H1 (cell line): ENCODE measurements around the gene NFIC. TPM values are rescaled to one million over a fixed set of nuclear protein-coding genes. Genes with fewer than 3 reads are reported as not detected.

Experiments
- CTCF ChIA-PET: fragments of 300-600 bp; sonication (Branson Sonifier 250); formaldehyde crosslinking; loops from one replicate; lab custom pipeline; 2021; ENCODE audit not compliant: partially characterized antibody; lab: Charles Lee
- POLR2A ChIA-PET: fragments of 300-600 bp; sonication (Branson Sonifier 250); formaldehyde crosslinking; loops from one replicate; lab custom pipeline; 2021; ENCODE audit warnings: inconsistent platforms; ENCODE audit not compliant: partially characterized antibody; lab: Charles Lee
- DNase-seq, 2 experiments: peaks; one replicate each; pipeline versions ENCODE4 v3.0.0 to v3.0.0-alpha.2; 2010 to 2022; ENCODE audit warnings: low spot score in 2 of 2, low read depth in 1 of 2, mixed read lengths in 1 of 2
- FAIRE-seq: peaks from 2 replicates; lab custom pipeline; 2011; peaks lifted over from hg19 to GRCh38; lab: Jason Lieb, UNC
- H2AFZ ChIP-seq: 2 replicates; pipeline ENCODE4 v1.8.1; 2012; ENCODE audit warnings: low read length, inconsistent platforms
- H2AK5ac ChIP-seq: 2 replicates; pipeline ENCODE4 v1.6.1; 2013; ENCODE audit warnings: low read depth, low read length
- H2BK120ac ChIP-seq: replicated peaks from 2 replicates; pipeline ENCODE3; 2013; ENCODE audit warnings: low read depth, low read length, inconsistent platforms
- H2BK12ac ChIP-seq: 2 replicates; pipeline ENCODE4 v1.6.1; 2013; ENCODE audit warnings: low read depth, low read length
- H2BK15ac ChIP-seq: 2 replicates; pipeline ENCODE4 v1.6.1; 2013; ENCODE audit warnings: low read length
- H2BK20ac ChIP-seq: 2 replicates; pipeline ENCODE4 v1.6.1; 2013; ENCODE audit warnings: low read length
- H2BK5ac ChIP-seq: 2 replicates; pipeline ENCODE4 v1.6.1; 2013; ENCODE audit warnings: low read depth, low read length
- H3K14ac ChIP-seq: 2 replicates; pipeline ENCODE4 v1.6.1; 2013; ENCODE audit warnings: inconsistent platforms; ENCODE audit not compliant: insufficient read length
- H3K18ac ChIP-seq: 2 replicates; pipeline ENCODE4 v1.6.1; 2013; ENCODE audit warnings: low read length; ENCODE audit errors: extremely low read depth
- H3K23ac ChIP-seq: 2 replicates; pipeline ENCODE4 v1.6.1; 2013; ENCODE audit warnings: inconsistent platforms; ENCODE audit not compliant: insufficient read length
- H3K23me2 ChIP-seq: 2 replicates; pipeline ENCODE4 v1.6.1; 2013; ENCODE audit warnings: low read depth, low read length
- H3K27ac ChIP-seq: 2 replicates; pipeline ENCODE4 v1.6.1; 2011; ENCODE audit warnings: low read depth, low read length, inconsistent platforms
- H3K27me3 ChIP-seq, 4 experiments: replicated peaks in 1 of 4; 1 replicate in 1 of 4; 2 replicates in 3 of 4; pipeline versions ENCODE4 v1.6.1 to v1.8.1; 2011 to 2013; ENCODE audit warnings: low read length in 3 of 4, mild to moderate bottlenecking in 3 of 4, inconsistent platforms in 2 of 4, mixed read lengths in 2 of 4, moderate library complexity in 1 of 4; ENCODE audit not compliant: control insufficient read depth in 3 of 4, insufficient read depth in 3 of 4; ENCODE audit errors: extremely low read depth in 1 of 4
- H3K36me3 ChIP-seq, 4 experiments: 2 replicates each; pipeline versions ENCODE4 v1.6.1 to v1.8.1; 2011 to 2013; ENCODE audit warnings: mild to moderate bottlenecking in 4 of 4, low read length in 3 of 4, moderate library complexity in 2 of 4, control low read depth in 1 of 4, inconsistent platforms in 1 of 4; ENCODE audit not compliant: insufficient read depth in 4 of 4, control insufficient read depth in 2 of 4
- H3K4ac ChIP-seq: replicated peaks from 2 replicates; pipeline ENCODE3; 2013; ENCODE audit warnings: low read length, low read depth, mixed read lengths, inconsistent platforms; ENCODE audit not compliant: insufficient read length
- H3K4me1 ChIP-seq, 4 experiments: replicated peaks in 1 of 4; 1 replicate in 1 of 4; 2 replicates in 3 of 4; pipeline versions ENCODE4 v1.6.1 to v1.8.1; 2011 to 2013; ENCODE audit warnings: low read length in 3 of 4, inconsistent platforms in 2 of 4, mixed read lengths in 1 of 4; ENCODE audit not compliant: insufficient read depth in 4 of 4, control insufficient read depth in 3 of 4
- H3K4me2 ChIP-seq, 2 experiments: 2 replicates each; pipeline versions ENCODE4 v1.6.1 to v1.8.1; 2011 to 2013; ENCODE audit warnings: low read depth in 2 of 2, low read length in 2 of 2, control low read depth in 1 of 2, inconsistent platforms in 1 of 2, mild to moderate bottlenecking in 1 of 2; ENCODE audit not compliant: insufficient read depth in 1 of 2
- H3K4me3 ChIP-seq, 4 experiments: fragments of 200-600, 300-600 bp in 1 of 4; sonication (generic), shearing (Covaris generic), sonication (Bioruptor Twin) in 1 of 4; 2 replicates each; pipeline versions ENCODE4 v1.5.1 to v1.8.1; 2011 to 2016; ENCODE audit warnings: low read length in 4 of 4, low read depth in 3 of 4, control low read depth in 2 of 4, inconsistent platforms in 2 of 4, mild to moderate bottlenecking in 2 of 4, mixed read lengths in 1 of 4, moderate library complexity in 1 of 4; ENCODE audit not compliant: insufficient read depth in 2 of 4; ENCODE audit errors: extremely low read depth in 1 of 4
- H3K56ac ChIP-seq: replicated peaks from 2 replicates; pipeline ENCODE3; 2013; ENCODE audit warnings: low read depth, mild to moderate bottlenecking, mixed read lengths, low read length, inconsistent platforms; ENCODE audit not compliant: insufficient read length
- H3K79me1 ChIP-seq: 2 replicates; pipeline ENCODE4 v1.6.1; 2013; ENCODE audit warnings: low read depth, low read length, control low read depth
- H3K79me2 ChIP-seq, 2 experiments: 2 replicates each; pipeline versions ENCODE4 v1.6.1 to v1.8.1; 2012 to 2013; ENCODE audit warnings: low read length in 2 of 2, mild to moderate bottlenecking in 2 of 2, inconsistent platforms in 1 of 2; ENCODE audit not compliant: insufficient read depth in 2 of 2, control insufficient read depth in 1 of 2
- H3K9ac ChIP-seq, 4 experiments: replicated peaks in 1 of 4; 1 replicate in 1 of 4; 2 replicates in 3 of 4; pipeline versions ENCODE4 v1.6.1 to v1.8.1; 2011 to 2013; ENCODE audit warnings: low read depth in 3 of 4, low read length in 3 of 4, control low read depth in 2 of 4, mild to moderate bottlenecking in 2 of 4, moderate library complexity in 2 of 4, inconsistent platforms in 1 of 4; ENCODE audit errors: extremely low read depth in 1 of 4
- H3K9me3 ChIP-seq, 2 experiments: 2 replicates each; pipeline versions ENCODE4 v1.6.1 to v1.8.1; 2012 to 2013; ENCODE audit warnings: mild to moderate bottlenecking in 2 of 2, moderate library complexity in 2 of 2, control low read depth in 1 of 2, inconsistent platforms in 1 of 2, low read depth in 1 of 2, low read length in 1 of 2, mixed read lengths in 1 of 2; ENCODE audit not compliant: insufficient read depth in 2 of 2
- H4K20me1 ChIP-seq, 2 experiments: replicated peaks in 1 of 2; 2 replicates each; pipeline versions ENCODE3 to v1.8.1; 2011 to 2013; ENCODE audit warnings: inconsistent platforms in 2 of 2, low read length in 2 of 2, mild to moderate bottlenecking in 1 of 2; ENCODE audit not compliant: insufficient read depth in 2 of 2, control insufficient read depth in 1 of 2
- H4K5ac ChIP-seq: 2 replicates; pipeline ENCODE4 v1.6.1; 2013; ENCODE audit warnings: low read length, low read depth, mixed read lengths, inconsistent platforms; ENCODE audit not compliant: insufficient read length
- H4K8ac ChIP-seq: 2 replicates; pipeline ENCODE4 v1.8.0; 2013; ENCODE audit warnings: mild to moderate bottlenecking, moderate library complexity, low read length, inconsistent platforms; ENCODE audit not compliant: insufficient read depth; ENCODE audit errors: extremely low read depth
- H4K91ac ChIP-seq: replicated peaks from 2 replicates; pipeline ENCODE3; 2013; ENCODE audit warnings: low read length, mixed read lengths, inconsistent platforms; ENCODE audit not compliant: insufficient read length
- BCL11A ChIP-seq, 2 experiments: IDR thresholded peaks; one replicate each; pipeline ENCODE4 v1.6.1; 2011; ENCODE audit warnings: low read depth in 2 of 2, low read length in 2 of 2, mild to moderate bottlenecking in 2 of 2
- CBX8 ChIP-seq: fragments of 300-800, 300-1000 bp; sonication (generic); IDR thresholded peaks from 2 replicates; pipeline ENCODE4 v1.7.1; 2016; ENCODE audit warnings: low read depth, low read length, borderline replicate concordance
- CHD1 ChIP-seq: IDR thresholded peaks from 2 replicates; pipeline ENCODE4 v1.6.1; 2012; ENCODE audit warnings: low read depth, low read length, improper control_type of control experiment
- CREB1 ChIP-seq: IDR thresholded peaks from 2 replicates; pipeline ENCODE4 v1.6.1; 2012; ENCODE audit warnings: inconsistent platforms
- FOSL1 ChIP-seq: IDR thresholded peaks from 2 replicates; pipeline ENCODE4 v1.6.1; 2011; ENCODE audit warnings: mild to moderate bottlenecking, low read depth, low read length, moderate library complexity; ENCODE audit not compliant: insufficient read depth
- POLR2AphosphoS5 ChIP-seq: IDR thresholded peaks from 2 replicates; pipeline ENCODE4 v1.6.1; 2011; ENCODE audit warnings: low read depth, low read length
- SUZ12 ChIP-seq: fragments of 200-600 bp; sonication (generic); IDR thresholded peaks from 2 replicates; pipeline ENCODE4 v1.6.1; 2012; ENCODE audit warnings: mild to moderate bottlenecking, inconsistent platforms, low read length, moderate library complexity, mixed read lengths
- ZNF274 ChIP-seq: IDR thresholded peaks from 2 replicates; pipeline ENCODE4 v1.7.0; 2012; ENCODE audit warnings: low read length, borderline replicate concordance; ENCODE audit errors: extremely low read depth
- WGBS, 2 experiments: shearing (Covaris generic) in 1 of 2; methylation state at CpG; one replicate each; pipeline versions ENCODE4 v1.1.6 to v1.1.7; 2013 to 2015; ENCODE audit warnings: low lambda C conversion rate in 2 of 2, mixed read lengths in 2 of 2, inconsistent platforms in 1 of 2, low coverage in 1 of 2, missing lambda C conversion rate in 1 of 2; ENCODE audit not compliant: insufficient replicate concordance in 2 of 2, insufficient coverage in 1 of 2, insufficient read length in 1 of 2; ENCODE audit errors: extremely low coverage in 1 of 2, missing lambda C conversion rate in 1 of 2; 5-methylcytosine and 5-hydroxymethylcytosine counted together
- polyA plus RNA-seq, 7 experiments: library from polyadenylated mRNA; depleted of rRNA in 3 of 7; stranded (reverse) in 5 of 7; unstranded in 2 of 7; fragments of >200 nt in 5 of 7; fragments of 200-250 nt in 2 of 7; gene quantifications; 1 replicate in 5 of 7; 2 replicates in 1 of 7; 4 replicates in 1 of 7; pipeline versions ENCODE4 v1.2.1 to v1.2.3, GENCODE V29; 2011 to 2013; ENCODE audit warnings: missing spikeins in 2 of 7, mixed read lengths in 2 of 7
- total RNA-seq: library from RNA; stranded (reverse); fragmentation: NEBNext Ultra II Directional; extraction: Animal tissue kit (Norgen Biotek cat#: 25700); gene quantifications from 2 replicates; pipeline ENCODE4 v1.2.1, GENCODE V29; 2021

The NFIC gene
- total and polyA plus RNA-seq, 2 of the 8 experiments (the other 6 are each of a cell fraction or from before 2014, with no cell fraction given) = 0.56 to 3.2 TPM

DNA sequence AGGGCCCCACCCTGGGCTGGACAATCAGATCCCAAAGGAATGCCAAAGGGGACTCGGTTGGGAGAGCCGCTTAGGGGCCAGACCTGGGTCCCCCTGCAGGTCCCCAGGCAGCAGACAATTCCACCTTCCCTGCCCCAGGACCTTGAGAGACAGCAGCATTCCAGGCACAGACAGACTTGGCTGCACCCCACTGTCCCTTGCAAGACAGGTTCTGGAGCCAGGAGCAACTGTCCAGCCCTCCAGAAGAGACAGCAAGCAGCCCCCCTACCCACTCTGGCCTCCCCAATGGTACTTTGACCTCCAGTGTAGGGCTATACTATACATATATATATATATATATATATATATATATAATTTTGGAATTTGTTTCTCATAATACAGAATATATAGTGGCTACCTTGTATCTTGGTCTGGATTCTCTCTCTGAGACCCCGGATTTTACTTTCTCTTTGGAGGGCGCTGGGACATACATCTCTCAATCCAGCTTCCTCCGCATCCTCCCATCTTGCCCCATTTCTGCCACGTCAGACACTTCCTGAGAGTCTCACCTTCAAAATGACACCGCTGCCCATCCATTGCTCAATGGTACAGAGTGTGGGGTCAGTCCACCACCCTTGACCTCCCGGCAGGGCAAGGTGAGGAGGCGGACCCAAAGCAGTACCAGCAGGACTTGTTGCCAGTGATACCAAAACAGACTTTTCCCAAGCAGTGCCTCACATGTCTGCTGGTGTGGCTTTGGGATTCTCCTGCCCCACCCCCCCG, 101.2 kb downstream of the NFIC start:
- ChIA-PET CTCF (interaction anchor here (3.9 kb wide), 1 partner anchor 141 kb away, joined by 27 read pairs; no protein-coding TSS in a partner anchor), POLR2A (no interaction called here)
- H3K4me1 ChIP-seq = peaks cover 0 to 5% (median 2%) of the 10 kb centered on the region in 4 experiments; a peak in 4 of 7 replicates
- H3K23me2 ChIP-seq = peaks cover 5% of the 10 kb centered on the region; the same call in 1 of the 2 replicates
- H3K56ac ChIP-seq = no peak overlapping the region
- no peak for DNase-seq
- no peak overlapping the region for H3K18ac ChIP-seq
- no peak overlapping the region for H3K27ac ChIP-seq
- peaks cover 6 to 10% of the 10 kb centered on the region in 2 experiments; a peak in 3 of 4 replicates for H3K9me3 ChIP-seq
- TF ChIP-seq SUZ12 (no peak), CREB1 (no peak), POLR2AphosphoS5 (no peak), CHD1 (no peak), BCL11A (IDR thresholded peaks at IDR 0.05; ENCODE audit: low read depth in 2 of 2, low read length in 2 of 2) (no peak), CBX8 (no peak), FOSL1 (no peak), ZNF274 (no peak)
- H3K79me1 ChIP-seq = no peaks in the 10 kb centered on the region
- no peak overlapping the region for H4K91ac ChIP-seq
- H2BK12ac ChIP-seq = no peak overlapping the region
- no peaks in the 10 kb centered on the region; a peak in 1 of 8 replicates for H3K36me3 ChIP-seq
- H2BK120ac ChIP-seq = no peak overlapping the region
- H2BK20ac ChIP-seq = no peak overlapping the region
- H4K8ac ChIP-seq = no peak overlapping the region
- H2AFZ ChIP-seq = no peak overlapping the region
- no peak overlapping the region for H3K4me2 ChIP-seq
- no peak overlapping the region for H3K4ac ChIP-seq
- H4K5ac ChIP-seq = no peak overlapping the region
- no peak for FAIRE-seq
- H4K20me1 ChIP-seq = peaks cover 0 to under 1% of the 10 kb centered on the region in 2 experiments
- H3K4me3 ChIP-seq = no peak overlapping the region
- H2BK5ac ChIP-seq = no peak overlapping the region
- H3K14ac ChIP-seq = no peak overlapping the region
- H2AK5ac ChIP-seq = no peak overlapping the region
- peaks cover 15 to 48% (median 37%) of the 10 kb centered on the region in 4 experiments for H3K27me3 ChIP-seq
- H3K9ac ChIP-seq = no peak overlapping the region
- H3K79me2 ChIP-seq = no peaks in the 10 kb centered on the region
- H3K23ac ChIP-seq = no peak overlapping the region
- 81% methylated on average over 10 of the region's 10 CpGs; no CpG with 5 or more reads in 1 of the 2 experiments for WGBS, 2 experiments
- no peak overlapping the region for H2BK15ac ChIP-seq
